H1 (cell line): Measurements from ENCODE around the gene RAD51B. TPM values are rescaled to one million over a fixed set of nuclear protein-coding genes. Genes with fewer than 3 reads are reported as not detected.

Experiments used
- CTCF ChIA-PET: fragments of 300-600 bp; sonication (Branson Sonifier 250); formaldehyde crosslinking; loops from one replicate; lab custom pipeline; 2021; ENCODE audit not compliant: partially characterized antibody; lab: Charles Lee
- POLR2A ChIA-PET: fragments of 300-600 bp; sonication (Branson Sonifier 250); formaldehyde crosslinking; loops from one replicate; lab custom pipeline; 2021; ENCODE audit warnings: inconsistent platforms; ENCODE audit not compliant: partially characterized antibody; lab: Charles Lee
- DNase-seq, 2 experiments: peaks; one replicate each; pipeline versions ENCODE4 v3.0.0 to v3.0.0-alpha.2; 2010 to 2022; ENCODE audit warnings: low spot score in 2 of 2, low read depth in 1 of 2, mixed read lengths in 1 of 2
- FAIRE-seq: peaks from 2 replicates; lab custom pipeline; 2011; peaks lifted over from hg19 to GRCh38; lab: Jason Lieb, UNC
- H2AFZ ChIP-seq: 2 replicates; pipeline ENCODE4 v1.8.1; 2012; ENCODE audit warnings: low read length, inconsistent platforms
- H2AK5ac ChIP-seq: 2 replicates; pipeline ENCODE4 v1.6.1; 2013; ENCODE audit warnings: low read depth, low read length
- H2BK120ac ChIP-seq: replicated peaks from 2 replicates; pipeline ENCODE3; 2013; ENCODE audit warnings: low read depth, low read length, inconsistent platforms
- H2BK12ac ChIP-seq: 2 replicates; pipeline ENCODE4 v1.6.1; 2013; ENCODE audit warnings: low read depth, low read length
- H2BK15ac ChIP-seq: 2 replicates; pipeline ENCODE4 v1.6.1; 2013; ENCODE audit warnings: low read length
- H2BK20ac ChIP-seq: 2 replicates; pipeline ENCODE4 v1.6.1; 2013; ENCODE audit warnings: low read length
- H2BK5ac ChIP-seq: 2 replicates; pipeline ENCODE4 v1.6.1; 2013; ENCODE audit warnings: low read depth, low read length
- H3K14ac ChIP-seq: 2 replicates; pipeline ENCODE4 v1.6.1; 2013; ENCODE audit warnings: inconsistent platforms; ENCODE audit not compliant: insufficient read length
- H3K18ac ChIP-seq: 2 replicates; pipeline ENCODE4 v1.6.1; 2013; ENCODE audit warnings: low read length; ENCODE audit errors: extremely low read depth
- H3K23ac ChIP-seq: 2 replicates; pipeline ENCODE4 v1.6.1; 2013; ENCODE audit warnings: inconsistent platforms; ENCODE audit not compliant: insufficient read length
- H3K23me2 ChIP-seq: 2 replicates; pipeline ENCODE4 v1.6.1; 2013; ENCODE audit warnings: low read depth, low read length
- H3K27ac ChIP-seq: 2 replicates; pipeline ENCODE4 v1.6.1; 2011; ENCODE audit warnings: low read depth, low read length, inconsistent platforms
- H3K27me3 ChIP-seq, 4 experiments: replicated peaks in 1 of 4; 1 replicate in 1 of 4; 2 replicates in 3 of 4; pipeline versions ENCODE4 v1.6.1 to v1.8.1; 2011 to 2013; ENCODE audit warnings: low read length in 3 of 4, mild to moderate bottlenecking in 3 of 4, inconsistent platforms in 2 of 4, mixed read lengths in 2 of 4, moderate library complexity in 1 of 4; ENCODE audit not compliant: control insufficient read depth in 3 of 4, insufficient read depth in 3 of 4; ENCODE audit errors: extremely low read depth in 1 of 4
- H3K36me3 ChIP-seq, 4 experiments: 2 replicates each; pipeline versions ENCODE4 v1.6.1 to v1.8.1; 2011 to 2013; ENCODE audit warnings: mild to moderate bottlenecking in 4 of 4, low read length in 3 of 4, moderate library complexity in 2 of 4, control low read depth in 1 of 4, inconsistent platforms in 1 of 4; ENCODE audit not compliant: insufficient read depth in 4 of 4, control insufficient read depth in 2 of 4
- H3K4ac ChIP-seq: replicated peaks from 2 replicates; pipeline ENCODE3; 2013; ENCODE audit warnings: low read length, low read depth, mixed read lengths, inconsistent platforms; ENCODE audit not compliant: insufficient read length
- H3K4me1 ChIP-seq, 4 experiments: replicated peaks in 1 of 4; 1 replicate in 1 of 4; 2 replicates in 3 of 4; pipeline versions ENCODE4 v1.6.1 to v1.8.1; 2011 to 2013; ENCODE audit warnings: low read length in 3 of 4, inconsistent platforms in 2 of 4, mixed read lengths in 1 of 4; ENCODE audit not compliant: insufficient read depth in 4 of 4, control insufficient read depth in 3 of 4
- H3K4me2 ChIP-seq, 2 experiments: 2 replicates each; pipeline versions ENCODE4 v1.6.1 to v1.8.1; 2011 to 2013; ENCODE audit warnings: low read depth in 2 of 2, low read length in 2 of 2, control low read depth in 1 of 2, inconsistent platforms in 1 of 2, mild to moderate bottlenecking in 1 of 2; ENCODE audit not compliant: insufficient read depth in 1 of 2
- H3K4me3 ChIP-seq, 4 experiments: fragments of 200-600, 300-600 bp in 1 of 4; sonication (generic), shearing (Covaris generic), sonication (Bioruptor Twin) in 1 of 4; 2 replicates each; pipeline versions ENCODE4 v1.5.1 to v1.8.1; 2011 to 2016; ENCODE audit warnings: low read length in 4 of 4, low read depth in 3 of 4, control low read depth in 2 of 4, inconsistent platforms in 2 of 4, mild to moderate bottlenecking in 2 of 4, mixed read lengths in 1 of 4, moderate library complexity in 1 of 4; ENCODE audit not compliant: insufficient read depth in 2 of 4; ENCODE audit errors: extremely low read depth in 1 of 4
- H3K56ac ChIP-seq: replicated peaks from 2 replicates; pipeline ENCODE3; 2013; ENCODE audit warnings: low read depth, mild to moderate bottlenecking, mixed read lengths, low read length, inconsistent platforms; ENCODE audit not compliant: insufficient read length
- H3K79me1 ChIP-seq: 2 replicates; pipeline ENCODE4 v1.6.1; 2013; ENCODE audit warnings: low read depth, low read length, control low read depth
- H3K79me2 ChIP-seq, 2 experiments: 2 replicates each; pipeline versions ENCODE4 v1.6.1 to v1.8.1; 2012 to 2013; ENCODE audit warnings: low read length in 2 of 2, mild to moderate bottlenecking in 2 of 2, inconsistent platforms in 1 of 2; ENCODE audit not compliant: insufficient read depth in 2 of 2, control insufficient read depth in 1 of 2
- H3K9ac ChIP-seq, 4 experiments: replicated peaks in 1 of 4; 1 replicate in 1 of 4; 2 replicates in 3 of 4; pipeline versions ENCODE4 v1.6.1 to v1.8.1; 2011 to 2013; ENCODE audit warnings: low read depth in 3 of 4, low read length in 3 of 4, control low read depth in 2 of 4, mild to moderate bottlenecking in 2 of 4, moderate library complexity in 2 of 4, inconsistent platforms in 1 of 4; ENCODE audit errors: extremely low read depth in 1 of 4
- H3K9me3 ChIP-seq, 2 experiments: 2 replicates each; pipeline versions ENCODE4 v1.6.1 to v1.8.1; 2012 to 2013; ENCODE audit warnings: mild to moderate bottlenecking in 2 of 2, moderate library complexity in 2 of 2, control low read depth in 1 of 2, inconsistent platforms in 1 of 2, low read depth in 1 of 2, low read length in 1 of 2, mixed read lengths in 1 of 2; ENCODE audit not compliant: insufficient read depth in 2 of 2
- H4K20me1 ChIP-seq, 2 experiments: replicated peaks in 1 of 2; 2 replicates each; pipeline versions ENCODE3 to v1.8.1; 2011 to 2013; ENCODE audit warnings: inconsistent platforms in 2 of 2, low read length in 2 of 2, mild to moderate bottlenecking in 1 of 2; ENCODE audit not compliant: insufficient read depth in 2 of 2, control insufficient read depth in 1 of 2
- H4K5ac ChIP-seq: 2 replicates; pipeline ENCODE4 v1.6.1; 2013; ENCODE audit warnings: low read length, low read depth, mixed read lengths, inconsistent platforms; ENCODE audit not compliant: insufficient read length
- H4K8ac ChIP-seq: 2 replicates; pipeline ENCODE4 v1.8.0; 2013; ENCODE audit warnings: mild to moderate bottlenecking, moderate library complexity, low read length, inconsistent platforms; ENCODE audit not compliant: insufficient read depth; ENCODE audit errors: extremely low read depth
- H4K91ac ChIP-seq: replicated peaks from 2 replicates; pipeline ENCODE3; 2013; ENCODE audit warnings: low read length, mixed read lengths, inconsistent platforms; ENCODE audit not compliant: insufficient read length
- KDM1A ChIP-seq: fragments of 200-600, 300-600 bp; sonication (generic); IDR thresholded peaks from 2 replicates; pipeline ENCODE4 v1.7.1; 2016; ENCODE audit warnings: mild to moderate bottlenecking, low read length, borderline replicate concordance
- RXRA ChIP-seq: IDR thresholded peaks from 2 replicates; pipeline ENCODE4 v1.6.1; 2011; ENCODE audit warnings: low read depth, mild to moderate bottlenecking, low read length, moderate library complexity; ENCODE audit not compliant: insufficient read depth
- SP4 ChIP-seq: IDR thresholded peaks from 2 replicates; pipeline ENCODE4 v1.6.1; 2012; ENCODE audit warnings: low read length, inconsistent platforms
- TEAD4 ChIP-seq: IDR thresholded peaks from 2 replicates; pipeline ENCODE4 v1.6.1; 2012; ENCODE audit warnings: low read depth, low read length, inconsistent platforms, mixed read lengths
- WGBS, 2 experiments: shearing (Covaris generic) in 1 of 2; methylation state at CpG; one replicate each; pipeline versions ENCODE4 v1.1.6 to v1.1.7; 2013 to 2015; ENCODE audit warnings: low lambda C conversion rate in 2 of 2, mixed read lengths in 2 of 2, inconsistent platforms in 1 of 2, low coverage in 1 of 2, missing lambda C conversion rate in 1 of 2; ENCODE audit not compliant: insufficient replicate concordance in 2 of 2, insufficient coverage in 1 of 2, insufficient read length in 1 of 2; ENCODE audit errors: extremely low coverage in 1 of 2, missing lambda C conversion rate in 1 of 2; 5-methylcytosine and 5-hydroxymethylcytosine counted together
- polyA plus RNA-seq, 7 experiments: library from polyadenylated mRNA; depleted of rRNA in 3 of 7; stranded (reverse) in 5 of 7; unstranded in 2 of 7; fragments of >200 nt in 5 of 7; fragments of 200-250 nt in 2 of 7; gene quantifications; 1 replicate in 5 of 7; 2 replicates in 1 of 7; 4 replicates in 1 of 7; pipeline versions ENCODE4 v1.2.1 to v1.2.3, GENCODE V29; 2011 to 2013; ENCODE audit warnings: missing spikeins in 2 of 7, mixed read lengths in 2 of 7
- total RNA-seq: library from RNA; stranded (reverse); fragmentation: NEBNext Ultra II Directional; extraction: Animal tissue kit (Norgen Biotek cat#: 25700); gene quantifications from 2 replicates; pipeline ENCODE4 v1.2.1, GENCODE V29; 2021
- TF ChIP-seq, protein P1 (sequence below): IDR thresholded peaks from 2 replicates; pipeline ENCODE4 v1.6.1; 2012; ENCODE audit warnings: inconsistent platforms
- TF ChIP-seq, protein P2 (sequence below), 3 experiments: IDR thresholded peaks; 1 replicate in 2 of 3; 2 replicates in 1 of 3; pipeline versions ENCODE4 v1.5.1 to v1.6.1; 2011; ENCODE audit warnings: low read length in 3 of 3, mild to moderate bottlenecking in 3 of 3, inconsistent platforms in 2 of 3, low read depth in 1 of 3, moderate library complexity in 1 of 3; ENCODE audit not compliant: insufficient read depth in 1 of 3; ENCODE audit errors: control extremely low read depth in 1 of 3
- TF ChIP-seq, protein P3 (sequence below): IDR thresholded peaks from 2 replicates; pipeline ENCODE4 v1.6.1; 2012; ENCODE audit warnings: low read length, inconsistent platforms

Gene RAD51B
- total and polyA plus RNA-seq, 2 of the 8 experiments (the other 6 are each of a cell fraction or from before 2014, with no cell fraction given), result 3.9 to 14.9 TPM

DNA sequence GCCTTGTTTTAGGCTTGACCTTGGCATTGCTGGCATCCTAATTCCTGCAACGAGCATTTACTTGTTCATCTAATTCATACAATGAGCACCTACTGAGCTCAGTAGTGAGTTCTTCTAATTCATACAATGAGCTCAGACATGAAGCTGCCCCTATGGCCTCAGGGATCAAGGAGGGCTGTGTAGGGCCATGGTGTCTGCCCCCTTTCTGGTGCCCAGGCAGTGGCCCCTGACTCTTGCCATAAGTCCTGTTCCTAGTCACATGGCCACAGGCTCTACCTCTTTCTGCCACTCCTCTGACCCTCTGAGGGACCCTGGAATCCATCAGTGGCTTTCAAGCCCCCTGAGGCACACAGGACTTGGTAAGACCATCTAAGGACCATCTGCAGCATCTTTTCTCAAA is 824.5 kb downstream of the RAD51B start:
- Histone ChIP-seq H3K9ac (no peak overlapping the region), H3K4me1 (peaks cover 0 to 3% (median 0%) of the 10 kb centered on the region in 4 experiments; a peak in 2 of 7 replicates), H3K4ac (no peak overlapping the region), H3K79me2 (no peaks in the 10 kb centered on the region), H2AK5ac (no peak overlapping the region), H3K27me3 (no peaks in the 10 kb centered on the region; a peak in 1 of 7 replicates), H4K91ac (no peak overlapping the region), H2BK12ac (no peak overlapping the region), H3K9me3 (peaks cover 5 to 7% of the 10 kb centered on the region in 2 experiments; a peak in 2 of 4 replicates), H2AFZ (no peak overlapping the region), H3K56ac (no peak overlapping the region), H3K14ac (no peak overlapping the region), H3K79me1 (no peaks in the 10 kb centered on the region), H3K4me3 (no peak overlapping the region), H4K20me1 (no peaks in the 10 kb centered on the region), H3K18ac (no peak overlapping the region), H2BK15ac (0 out of 2 replicates have a peak overlapping the region, but pooled peaks have one; percentile 40), H3K36me3 (no peaks in the 10 kb centered on the region), H3K27ac (no peak overlapping the region), H3K4me2 (no peak overlapping the region), H4K8ac (no peak overlapping the region), H3K23me2 (no peaks in the 10 kb centered on the region), H3K23ac (no peak overlapping the region), H2BK5ac (no peak overlapping the region), H2BK20ac (0 out of 2 replicates have a peak overlapping the region, but pooled peaks have one; percentile 17), H4K5ac (no peak overlapping the region), H2BK120ac (no peak overlapping the region)
- ChIA-PET CTCF (interaction anchor here (0.9 to 1.4 kb wide), 6 partner anchors 11 to 235 kb away, joined by 3 to 6 read pairs (median 4); no protein-coding TSS in a partner anchor), POLR2A (no interaction called here)
- TF ChIP-seq, protein P1, sequence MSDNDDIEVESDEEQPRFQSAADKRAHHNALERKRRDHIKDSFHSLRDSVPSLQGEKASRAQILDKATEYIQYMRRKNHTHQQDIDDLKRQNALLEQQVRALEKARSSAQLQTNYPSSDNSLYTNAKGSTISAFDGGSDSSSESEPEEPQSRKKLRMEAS, result no peak
- TF ChIP-seq, protein P2, sequence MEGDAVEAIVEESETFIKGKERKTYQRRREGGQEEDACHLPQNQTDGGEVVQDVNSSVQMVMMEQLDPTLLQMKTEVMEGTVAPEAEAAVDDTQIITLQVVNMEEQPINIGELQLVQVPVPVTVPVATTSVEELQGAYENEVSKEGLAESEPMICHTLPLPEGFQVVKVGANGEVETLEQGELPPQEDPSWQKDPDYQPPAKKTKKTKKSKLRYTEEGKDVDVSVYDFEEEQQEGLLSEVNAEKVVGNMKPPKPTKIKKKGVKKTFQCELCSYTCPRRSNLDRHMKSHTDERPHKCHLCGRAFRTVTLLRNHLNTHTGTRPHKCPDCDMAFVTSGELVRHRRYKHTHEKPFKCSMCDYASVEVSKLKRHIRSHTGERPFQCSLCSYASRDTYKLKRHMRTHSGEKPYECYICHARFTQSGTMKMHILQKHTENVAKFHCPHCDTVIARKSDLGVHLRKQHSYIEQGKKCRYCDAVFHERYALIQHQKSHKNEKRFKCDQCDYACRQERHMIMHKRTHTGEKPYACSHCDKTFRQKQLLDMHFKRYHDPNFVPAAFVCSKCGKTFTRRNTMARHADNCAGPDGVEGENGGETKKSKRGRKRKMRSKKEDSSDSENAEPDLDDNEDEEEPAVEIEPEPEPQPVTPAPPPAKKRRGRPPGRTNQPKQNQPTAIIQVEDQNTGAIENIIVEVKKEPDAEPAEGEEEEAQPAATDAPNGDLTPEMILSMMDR (IDR thresholded peaks at IDR 0.05; ENCODE audit: control extremely low read depth in 1 of 3, insufficient read depth in 1 of 3, low read depth in 1 of 3, low read length in 3 of 3), result no peak
- TF ChIP-seq KDM1A, result no peak
- no peak for TF ChIP-seq TEAD4
- TF ChIP-seq RXRA, result no peak
- TF ChIP-seq, protein P3, sequence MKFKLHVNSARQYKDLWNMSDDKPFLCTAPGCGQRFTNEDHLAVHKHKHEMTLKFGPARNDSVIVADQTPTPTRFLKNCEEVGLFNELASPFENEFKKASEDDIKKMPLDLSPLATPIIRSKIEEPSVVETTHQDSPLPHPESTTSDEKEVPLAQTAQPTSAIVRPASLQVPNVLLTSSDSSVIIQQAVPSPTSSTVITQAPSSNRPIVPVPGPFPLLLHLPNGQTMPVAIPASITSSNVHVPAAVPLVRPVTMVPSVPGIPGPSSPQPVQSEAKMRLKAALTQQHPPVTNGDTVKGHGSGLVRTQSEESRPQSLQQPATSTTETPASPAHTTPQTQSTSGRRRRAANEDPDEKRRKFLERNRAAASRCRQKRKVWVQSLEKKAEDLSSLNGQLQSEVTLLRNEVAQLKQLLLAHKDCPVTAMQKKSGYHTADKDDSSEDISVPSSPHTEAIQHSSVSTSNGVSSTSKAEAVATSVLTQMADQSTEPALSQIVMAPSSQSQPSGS, result no peak
- no peak for TF ChIP-seq SP4
- no peak for FAIRE-seq
- DNase-seq, result no peak
- 88% methylated on average over 1 of the region's 1 CpG; no CpG with 5 or more reads in 1 of the 2 experiments for WGBS, 2 experiments
